Keratinocyte (primary cell): ENCODE results near the gene MYPN. TPM values are rescaled to one million over a fixed set of nuclear protein-coding genes. Genes with fewer than 3 reads are reported as not detected.

Experiments used
- DNase-seq: peaks from one replicate; pipeline ENCODE4 v3.0.0-alpha.2; 2011; ENCODE audit warnings: low read depth, missing footprints, low spot score
- FAIRE-seq: peaks from 2 replicates; lab custom pipeline; 2011; peaks lifted over from hg19 to GRCh38; lab: Jason Lieb, UNC
- H2AFZ ChIP-seq: 2 replicates; pipeline ENCODE4 v1.6.0; 2012; ENCODE audit warnings: low read length, control low read depth, inconsistent platforms; ENCODE audit not compliant: control insufficient read depth
- H3K27ac ChIP-seq: 2 replicates; pipeline ENCODE4 v1.5.1; 2011; ENCODE audit warnings: low read length; ENCODE audit not compliant: control insufficient read depth, insufficient read depth
- H3K27me3 ChIP-seq: 3 replicates; pipeline ENCODE4 v1.6.0; 2011; ENCODE audit warnings: low read length; ENCODE audit not compliant: control insufficient read depth, insufficient read depth; ENCODE audit errors: extremely low read depth
- H3K36me3 ChIP-seq, 2 experiments: 2 replicates in 1 of 2; 3 replicates in 1 of 2; pipeline ENCODE4 v1.5.1; 2011; ENCODE audit warnings: low read length in 2 of 2, mild to moderate bottlenecking in 1 of 2; ENCODE audit not compliant: control insufficient read depth in 2 of 2, insufficient read depth in 2 of 2; ENCODE audit errors: extremely low read depth in 1 of 2
- H3K4me1 ChIP-seq: 3 replicates; pipeline ENCODE4 v1.5.1; 2011; ENCODE audit warnings: low read length; ENCODE audit not compliant: control insufficient read depth, insufficient read depth; ENCODE audit errors: extremely low read depth
- H3K4me2 ChIP-seq: 3 replicates; pipeline ENCODE4 v1.6.0; 2011; ENCODE audit warnings: low read depth, low read length; ENCODE audit not compliant: control insufficient read depth, insufficient read depth; ENCODE audit errors: extremely low read depth
- H3K4me3 ChIP-seq, 3 experiments: fragments of 200-600 bp in 1 of 3; sonication (generic) in 1 of 3; 2 replicates in 2 of 3; 3 replicates in 1 of 3; pipeline ENCODE4 v1.5.1; 2011 to 2016; ENCODE audit warnings: low read length in 3 of 3, mild to moderate bottlenecking in 3 of 3, control low read depth in 2 of 3, inconsistent platforms in 1 of 3, low read depth in 1 of 3, mixed read lengths in 1 of 3, mixed run types in 1 of 3, moderate library complexity in 1 of 3; ENCODE audit not compliant: control insufficient read depth in 2 of 3, insufficient read depth in 2 of 3; ENCODE audit errors: extremely low read depth in 1 of 3
- H3K79me2 ChIP-seq: 2 replicates; pipeline ENCODE4 v1.6.0; 2012; ENCODE audit warnings: low read length; ENCODE audit not compliant: control insufficient read depth, insufficient read depth
- H3K9ac ChIP-seq: 3 replicates; pipeline ENCODE4 v1.6.0; 2011; ENCODE audit warnings: low read length; ENCODE audit not compliant: control insufficient read depth, insufficient read depth; ENCODE audit errors: extremely low read depth
- H3K9me1 ChIP-seq: 3 replicates; pipeline ENCODE4 v1.6.0; 2011; ENCODE audit warnings: low read length; ENCODE audit not compliant: control insufficient read depth, insufficient read depth; ENCODE audit errors: extremely low read depth
- H3K9me3 ChIP-seq: 2 replicates; pipeline ENCODE4 v1.5.1; 2012; ENCODE audit warnings: low read depth, low read length; ENCODE audit not compliant: control insufficient read depth
- H4K20me1 ChIP-seq: 3 replicates; pipeline ENCODE4 v1.6.0; 2011; ENCODE audit warnings: low read length; ENCODE audit not compliant: control insufficient read depth, insufficient read depth; ENCODE audit errors: extremely low read depth
- CTCF ChIP-seq, 3 experiments: IDR thresholded peaks in 1 of 3; conservative IDR thresholded peaks in 1 of 3; optimal IDR thresholded peaks in 1 of 3; 2 replicates in 2 of 3; 3 replicates in 1 of 3; pipeline versions ENCODE3 to v1.5.1; 2011; ENCODE audit warnings: low read length in 3 of 3, mild to moderate bottlenecking in 3 of 3, moderate library complexity in 2 of 3, control low read depth in 1 of 3, inconsistent platforms in 1 of 3; ENCODE audit not compliant: insufficient read depth in 2 of 3; ENCODE audit errors: extremely low read depth in 1 of 3
- EZH2 ChIP-seq: IDR thresholded peaks from one replicate; pipeline ENCODE4 v1.6.1; 2012; ENCODE audit warnings: inconsistent platforms, mild to moderate bottlenecking, low read length, moderate library complexity
- dilution Hi-C: fragments of 300-500 bp; cut with MboI; formaldehyde crosslinking; loops from one replicate; pipeline ENCODE4 v1.7.0; 2020; ENCODE audit warnings: low sequenced_read_pairs; ENCODE audit not compliant: extremely low pct_ligation_motif_present
- polyA plus RNA-seq, 5 experiments: library from polyadenylated mRNA; depleted of rRNA in 3 of 5; stranded (reverse) in 3 of 5; stranded (forward) in 1 of 5; unstranded in 1 of 5; fragments of >200 nt; gene quantifications; 1 replicate in 1 of 5; 2 replicates in 3 of 5; 3 replicates in 1 of 5; pipeline versions ENCODE4 v1.2.1 to v1.2.3, GENCODE V29; 2011 to 2012; ENCODE audit warnings: missing spikeins in 2 of 5, low read depth in 1 of 5, low replicate concordance in 1 of 5

The MYPN gene
- polyA plus RNA-seq, 1 donor (not counting 4 experiments of a cell fraction or from before 2014, with no cell fraction given), result 0.42 TPM

GRCh38 chr10:68112837-68113236 lies 3.5 kb downstream of the MYPN start:
- Histone ChIP-seq H3K79me2 (no peaks in the 10 kb centered on the region), H3K9me3 (no peaks in the 10 kb centered on the region), H3K4me1 (no peaks in the 10 kb centered on the region), H3K27ac (no peak overlapping the region), H3K4me3 (no peak overlapping the region), H4K20me1 (no peaks in the 10 kb centered on the region), H3K27me3 (no peaks in the 10 kb centered on the region), H2AFZ (no peak overlapping the region), H3K9me1 (no peaks in the 10 kb centered on the region), H3K9ac (no peak overlapping the region), H3K4me2 (no peak overlapping the region), H3K36me3 (no peaks in the 10 kb centered on the region)
- DNase-seq, result no peak
- no peak for FAIRE-seq
- dilution Hi-C loops, result no loop called here
- no peak for TF ChIP-seq CTCF (optimal IDR thresholded peaks at IDR 0.05 in 1 of 3, IDR thresholded peaks at IDR 0.05 in 1 of 3, conservative IDR thresholded peaks at IDR 0.05 in 1 of 3; ENCODE audit: extremely low read depth in 1 of 3, insufficient read depth in 2 of 3, low read length in 3 of 3)
- no peak for TF ChIP-seq EZH2

GRCh38 chr10:68118657-68119056 lies 9.4 kb downstream of the MYPN start:
- TF ChIP-seq CTCF (optimal IDR thresholded peaks at IDR 0.05 in 1 of 3, IDR thresholded peaks at IDR 0.05 in 1 of 3, conservative IDR thresholded peaks at IDR 0.05 in 1 of 3; ENCODE audit: extremely low read depth in 1 of 3, insufficient read depth in 2 of 3, low read length in 3 of 3) (no peak), EZH2 (no peak)
- dilution Hi-C loops, result no loop called here
- no peaks in the 10 kb centered on the region for H3K9me1 ChIP-seq

More at GRCh38 chr10:68118657-68119056, 9.4 kb downstream of the MYPN start:
- no peak overlapping the region for H3K9ac ChIP-seq
- no peak for DNase-seq
- no peaks in the 10 kb centered on the region for H4K20me1 ChIP-seq
- FAIRE-seq, result no peak
- no peaks in the 10 kb centered on the region for H3K4me1 ChIP-seq
- no peak overlapping the region for H3K4me2 ChIP-seq
- no peaks in the 10 kb centered on the region for H3K27me3 ChIP-seq
- no peaks in the 10 kb centered on the region for H3K9me3 ChIP-seq
- no peaks in the 10 kb centered on the region for H3K36me3 ChIP-seq
- no peak overlapping the region for H3K4me3 ChIP-seq
- no peak overlapping the region for H3K27ac ChIP-seq
- no peaks in the 10 kb centered on the region for H3K79me2 ChIP-seq
- H2AFZ ChIP-seq, result no peak overlapping the region
